Natural killer cell (primary cell): ENCODE data around the gene EPHA4. TPM values are rescaled to one million over a fixed set of nuclear protein-coding genes. Genes with fewer than 3 reads are reported as not detected.

ENCODE experiments used
- ATAC-seq, 3 donors: fragments of 150-1000 bp in 2 of 3; fragments of 200-7000 bp in 1 of 3; cut with Tn5 transposase; 1 replicate in 1 of 3; 2 replicates in 2 of 3; pipeline ENCODE4 v1.10.0; 2021; ENCODE audit warnings: mild to moderate bottlenecking in 2 of 3, moderate library complexity in 2 of 3
- DNase-seq, 2 donors: peaks; one replicate each; pipeline versions ENCODE4 v3.0.0 to v3.0.0-alpha.2; 2013 to 2021; ENCODE audit warnings: mixed read lengths in 1 of 2
- H3K27ac ChIP-seq: one replicate; pipeline ENCODE4 v1.5.1; 2013; ENCODE audit warnings: mild to moderate bottlenecking, low read length
- H3K27me3 ChIP-seq: one replicate; pipeline ENCODE4 v1.6.1; 2013; ENCODE audit warnings: low read length; ENCODE audit not compliant: control insufficient read depth, insufficient read depth
- H3K36me3 ChIP-seq: one replicate; pipeline ENCODE4 v1.6.1; 2013; ENCODE audit warnings: low read length; ENCODE audit not compliant: control insufficient read depth, insufficient read depth
- H3K4me1 ChIP-seq: one replicate; pipeline ENCODE4 v1.6.1; 2013; ENCODE audit warnings: low read length; ENCODE audit not compliant: control insufficient read depth, insufficient read depth
- H3K4me3 ChIP-seq: one replicate; pipeline ENCODE4 v1.5.1; 2013; ENCODE audit warnings: low read length
- H3K9me3 ChIP-seq: one replicate; pipeline ENCODE4 v1.6.1; 2013; ENCODE audit warnings: low read length; ENCODE audit not compliant: control insufficient read depth, insufficient read depth
- H3K27ac Mint-ChIP-seq, 2 donors: one replicate each; pipeline ENCODE4 v1.8.0; 2022; ENCODE audit warnings: mild to moderate bottlenecking in 2 of 2, mixed read lengths in 2 of 2, moderate library complexity in 1 of 2
- H3K27me3 Mint-ChIP-seq, 2 donors: one replicate each; pipeline ENCODE4 v1.8.0; 2022; ENCODE audit warnings: low read depth in 2 of 2, mixed read lengths in 2 of 2
- H3K36me3 Mint-ChIP-seq: one replicate; pipeline ENCODE4 v1.8.0; 2022; ENCODE audit warnings: mixed read lengths
- H3K4me1 Mint-ChIP-seq, 2 donors: one replicate each; pipeline ENCODE4 v1.8.0; 2022; ENCODE audit warnings: mixed read lengths in 2 of 2
- H3K4me3 Mint-ChIP-seq: one replicate; pipeline ENCODE4 v1.8.0; 2022; ENCODE audit warnings: mild to moderate bottlenecking, moderate library complexity, mixed read lengths
- H3K9me3 Mint-ChIP-seq, 2 donors: one replicate each; pipeline ENCODE4 v1.8.0; 2022; ENCODE audit warnings: mixed read lengths in 2 of 2
- CTCF ChIP-seq: fragments of 200-600 bp; IDR thresholded peaks from one replicate; pipeline ENCODE4 v1.8.0; 2022; ENCODE audit warnings: antibody characterized with exemption
- WGBS: methylation state at CpG from one replicate; pipeline ENCODE4 v1.1.7; 2013; ENCODE audit warnings: missing lambda C conversion rate; ENCODE audit not compliant: insufficient coverage; 5-methylcytosine and 5-hydroxymethylcytosine counted together
- intact Hi-C: fragments of 100-400 bp; cut with micrococcal nuclease; formaldehyde crosslinking; loops from one replicate; pipeline ENCODE4 v1.14.2; 2022
- total RNA-seq, 4 donors: library from RNA; stranded (reverse); fragments of 120-200 nt in 1 of 4; gene quantifications; one replicate each; pipeline versions ENCODE4 v1.2.3 to v1.2.4, GENCODE V29; 2013 to 2022

The EPHA4 gene
- total RNA-seq, 3 donors from 2014 or later (not counting 1 experiment from before 2014, with no cell fraction given): 27.2 to 48.6 (median 44.7) TPM

DNA sequence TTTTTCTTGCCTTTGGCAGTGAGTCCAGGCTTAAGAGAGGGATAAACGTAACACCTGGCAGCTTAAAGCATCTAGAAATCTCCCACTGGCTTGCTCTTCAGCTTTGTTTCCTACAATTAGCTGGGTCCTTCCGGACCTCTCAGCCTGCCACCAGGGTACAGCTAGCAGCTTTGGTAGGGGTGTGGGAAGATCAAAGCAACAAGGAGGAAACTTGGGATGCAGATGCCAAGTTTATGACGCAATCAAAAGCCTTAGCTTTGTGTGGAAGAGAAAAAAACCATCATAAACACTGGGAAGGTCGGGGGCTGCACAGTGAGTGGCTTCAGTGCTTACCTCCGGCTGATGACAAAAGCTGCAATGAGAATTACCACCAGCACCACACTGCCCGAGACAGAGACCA is 116.9 kb downstream of the EPHA4 start:
- intact Hi-C loops: no loop called here
- Mint-ChIP-seq H3K36me3 (peaks cover 9% of the 10 kb centered on the region), H3K4me1 (peaks cover 5 to 6% of the 10 kb centered on the region in 2 donors), H3K27ac (no peak overlapping the region), H3K27me3 (peaks cover 0 to 3% of the 10 kb centered on the region in 2 donors), H3K9me3 (no peaks in the 10 kb centered on the region), H3K4me3 (no peak overlapping the region)
- Histone ChIP-seq H3K27me3 (no peaks in the 10 kb centered on the region), H3K36me3 (peaks cover 7% of the 10 kb centered on the region), H3K4me1 (no peaks in the 10 kb centered on the region), H3K27ac (no peak overlapping the region), H3K9me3 (no peaks in the 10 kb centered on the region), H3K4me3 (no peak overlapping the region)
- 73% methylated on average over 6 of the region's 6 CpGs for WGBS
- no peak for TF ChIP-seq CTCF
- no peak for DNase-seq
- ATAC-seq: no peak

DNA sequence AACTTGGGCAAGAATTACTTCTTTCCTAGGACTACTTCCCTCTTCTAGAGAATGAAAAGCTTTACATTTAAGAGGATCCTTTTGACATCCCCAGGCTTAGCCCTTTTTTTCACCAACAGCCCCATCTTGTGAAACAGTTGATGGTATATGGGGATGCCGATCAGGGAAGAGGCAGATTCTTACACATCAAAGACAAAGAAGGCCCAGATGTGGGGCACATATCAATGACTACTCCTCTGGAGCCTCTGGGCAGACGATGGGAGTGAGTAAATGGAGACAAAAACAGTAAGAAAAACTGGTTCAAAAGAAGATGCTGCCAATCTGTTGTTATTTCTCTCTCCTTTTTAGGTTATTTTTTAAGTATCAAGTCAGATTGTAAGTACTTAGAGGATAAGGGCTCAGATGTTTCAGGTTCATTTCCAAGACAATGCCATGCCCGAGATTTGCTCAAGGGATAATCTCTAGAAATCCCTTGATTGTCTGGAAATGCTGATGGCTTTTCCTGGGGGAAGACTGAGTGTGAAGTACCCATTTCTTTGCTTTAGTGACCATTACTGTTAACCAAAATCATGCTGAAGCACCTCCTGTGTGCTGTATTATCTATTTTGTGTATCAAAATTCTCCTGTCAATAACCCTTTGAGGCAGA is 117.5 kb downstream of the EPHA4 start:
- no peaks in the 10 kb centered on the region for H3K9me3 Mint-ChIP-seq
- H3K4me3 Mint-ChIP-seq: no peak overlapping the region
- Histone ChIP-seq H3K27ac (no peak overlapping the region), H3K9me3 (no peaks in the 10 kb centered on the region), H3K4me3 (no peak overlapping the region), H3K27me3 (no peaks in the 10 kb centered on the region), H3K36me3 (peaks cover 7% of the 10 kb centered on the region), H3K4me1 (no peaks in the 10 kb centered on the region)
- no peak overlapping the region for H3K27ac Mint-ChIP-seq
- no peak for ATAC-seq
- peaks cover 9% of the 10 kb centered on the region for H3K36me3 Mint-ChIP-seq
- peaks cover 0 to 6% of the 10 kb centered on the region in 2 donors for H3K4me1 Mint-ChIP-seq
- no peak for TF ChIP-seq CTCF
- intact Hi-C loops: no loop called here
- WGBS: 88% methylated on average over 3 of the region's 3 CpGs
- no peaks in the 10 kb centered on the region for H3K27me3 Mint-ChIP-seq
- no peak for DNase-seq

GRCh38 chr2:221451862-221452788 is 120.0 kb downstream of the EPHA4 start:
- no peaks in the 10 kb centered on the region for H3K27me3 Mint-ChIP-seq
- H3K36me3 ChIP-seq: peaks cover 7% of the 10 kb centered on the region
- no peaks in the 10 kb centered on the region for H3K9me3 Mint-ChIP-seq
- no peaks in the 10 kb centered on the region for H3K4me1 ChIP-seq
- DNase-seq (no peak), ATAC-seq (no peak)
- 87% methylated on average over 12 of the region's 13 CpGs for WGBS
- intact Hi-C loops: no loop called here
- H3K4me3 ChIP-seq: no peak overlapping the region
- H3K36me3 Mint-ChIP-seq: peaks cover 9% of the 10 kb centered on the region
- no peak for TF ChIP-seq CTCF
- H3K27ac ChIP-seq: no peak overlapping the region
- H3K27ac Mint-ChIP-seq: no peak overlapping the region
- H3K4me1 Mint-ChIP-seq: peaks cover 5 to 13% of the 10 kb centered on the region in 2 donors
- H3K4me3 Mint-ChIP-seq: no peak overlapping the region
- no peaks in the 10 kb centered on the region for H3K27me3 ChIP-seq
- no peaks in the 10 kb centered on the region for H3K9me3 ChIP-seq
